K562 (cell line): ENCODE results near the gene AVPI1. TPM values are rescaled to one million over a fixed set of nuclear protein-coding genes. Genes with fewer than 3 reads are reported as not detected.

Source experiments
- DEAF1 ChIP-seq: fragments of 450-650 bp; formaldehyde crosslinking; IDR thresholded peaks from 2 replicates; pipeline ENCODE4 v1.4.0; 2020; ENCODE audit warnings: mild to moderate bottlenecking, moderate library complexity
- EP400 ChIP-seq: fragments of 450-650 bp; IDR thresholded peaks from 2 replicates; pipeline ENCODE4 v1.6.1; 2017; ENCODE audit warnings: antibody characterized with exemption, mild to moderate bottlenecking, moderate library complexity
- RAD21 ChIP-seq, 2 experiments: fragments of 250-450 bp in 1 of 2; fragments of 450-650 bp in 1 of 2; sonication (Bioruptor Pico) in 1 of 2; formaldehyde crosslinking in 1 of 2; IDR thresholded peaks in 1 of 2; conservative IDR thresholded peaks in 1 of 2; 2 replicates each; pipeline versions ENCODE4 v1.4.0 to v1.8.0; 2020 to 2022; ENCODE audit warnings: mild to moderate bottlenecking in 2 of 2, moderate library complexity in 1 of 2
- REST ChIP-seq, 2 experiments: fragments of 450-650 bp; formaldehyde crosslinking in 1 of 2; IDR thresholded peaks; 2 replicates each; pipeline versions ENCODE4 v1.4.0 to v1.6.1; 2014 to 2020; ENCODE audit warnings: mild to moderate bottlenecking in 2 of 2, borderline replicate concordance in 1 of 2, low read depth in 1 of 2
- TSHZ1 ChIP-seq: fragments of 250-450 bp; sonication (Bioruptor Pico); IDR thresholded peaks from 2 replicates; pipeline ENCODE4 v1.4.0; 2020; ENCODE audit warnings: mild to moderate bottlenecking, moderate library complexity
- ZNF133 ChIP-seq: fragments of 250-450 bp; sonication (Bioruptor Pico); IDR thresholded peaks from 2 replicates; pipeline ENCODE4 v1.4.0; 2020; ENCODE audit warnings: mild to moderate bottlenecking
- polyA plus RNA-seq, 8 experiments: library from polyadenylated mRNA; depleted of rRNA in 4 of 8; stranded (reverse) in 5 of 8; unstranded in 3 of 8; fragments of >200 nt; fragmentation: Nextera tagmentation in 2 of 8; fragmentation: Illumina TruSeq in 1 of 8; extraction: Ambion mirVana in 2 of 8; extraction: Trizol in 1 of 8; gene quantifications; 2 replicates each; pipeline versions ENCODE4 v1.2.1 to v1.2.3, GENCODE V29; 2011 to 2014; ENCODE audit warnings: inconsistent platforms in 1 of 8, missing spikeins in 1 of 8
- total RNA-seq, 7 experiments: library from RNA; depleted of rRNA in 6 of 7; stranded (reverse); fragments of >200 nt in 6 of 7; fragmentation: Illumina TruSeq in 2 of 7; extraction: Trizol in 2 of 7; gene quantifications; 2 replicates each; pipeline versions ENCODE4 v1.2.1 to v1.2.3, GENCODE V29; 2011 to 2021; ENCODE audit warnings: low replicate concordance in 1 of 7
- TF ChIP-seq, protein P1 (sequence below): fragments of 250-450 bp; sonication (Bioruptor Pico); IDR thresholded peaks from 2 replicates; pipeline ENCODE4 v1.4.0; 2020

The AVPI1 gene
- total and polyA plus RNA-seq, 9 of the 15 experiments (the other 6 are each of a cell fraction or from before 2014, with no cell fraction given): 0.90 to 10.4 (median 7.4) TPM

DNA sequence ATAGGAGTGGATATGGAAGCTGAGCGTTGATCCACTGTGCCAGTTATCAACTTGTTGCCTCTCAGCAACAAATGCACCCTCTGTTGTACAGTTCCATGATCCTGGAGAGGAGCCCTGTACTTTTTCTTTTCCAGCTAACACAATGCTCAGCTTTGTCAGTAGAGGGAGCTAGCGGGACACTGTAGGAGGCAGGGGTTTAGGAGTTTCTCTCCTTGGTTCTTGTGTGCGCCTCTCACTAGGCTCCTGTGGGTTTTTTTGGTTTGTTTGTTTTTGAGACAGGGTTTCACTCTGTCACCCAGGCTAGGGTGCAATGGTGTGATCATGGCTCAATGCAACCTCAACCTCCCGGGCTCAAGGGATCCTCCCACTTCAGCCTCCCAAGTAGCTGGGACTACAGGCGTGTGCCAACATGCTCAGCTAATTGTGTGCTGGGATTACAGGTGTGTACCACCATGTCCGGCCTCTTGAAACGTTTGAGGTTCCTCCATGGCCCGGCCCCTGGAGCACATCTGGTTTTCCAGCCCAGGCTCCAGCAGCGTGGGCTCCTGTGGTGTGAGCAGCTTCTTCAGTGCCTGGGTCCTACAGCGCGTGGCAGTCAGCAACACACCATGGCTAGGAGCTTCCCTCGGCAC lies 14.5 kb upstream of the AVPI1 start (continued):
- TF ChIP-seq ZNF133 (CRISPR knock-in tag) (no peak), REST (IDR thresholded peaks at IDR 0.05; ENCODE audit: borderline replicate concordance) (peak; percentile 53; the same call in 1 of the 2 replicates), REST (CRISPR knock-in tag; IDR thresholded peaks at IDR 0.05; ENCODE audit: low read depth) (no peak), EP400 (no peak), RAD21 (CRISPR knock-in tag; conservative IDR thresholded peaks at IDR 0.05 in 1 of 2, IDR thresholded peaks at IDR 0.05 in 1 of 2) (peak; percentile 62 to 79), TSHZ1 (no peak), DEAF1 (CRISPR knock-in tag) (peak; percentile 47; the same call in 1 of the 2 replicates)
- TF ChIP-seq, protein P1, sequence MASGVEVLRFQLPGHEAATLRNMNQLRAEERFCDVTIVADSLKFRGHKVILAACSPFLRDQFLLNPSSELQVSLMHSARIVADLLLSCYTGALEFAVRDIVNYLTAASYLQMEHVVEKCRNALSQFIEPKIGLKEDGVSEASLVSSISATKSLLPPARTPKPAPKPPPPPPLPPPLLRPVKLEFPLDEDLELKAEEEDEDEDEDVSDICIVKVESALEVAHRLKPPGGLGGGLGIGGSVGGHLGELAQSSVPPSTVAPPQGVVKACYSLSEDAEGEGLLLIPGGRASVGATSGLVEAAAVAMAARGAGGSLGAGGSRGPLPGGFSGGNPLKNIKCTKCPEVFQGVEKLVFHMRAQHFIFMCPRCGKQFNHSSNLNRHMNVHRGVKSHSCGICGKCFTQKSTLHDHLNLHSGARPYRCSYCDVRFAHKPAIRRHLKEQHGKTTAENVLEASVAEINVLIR (CRISPR knock-in tag): no peak
